HG02884 (cell line): ENCODE results near the gene PPIP5K2.

Experiments
- ATAC-seq: cut with Tn5 transposase; IDR thresholded peaks from one replicate; pipeline ENCODE4 v1.9.1; 2021; ENCODE audit warnings: mild to moderate bottlenecking, moderate library complexity; ENCODE audit not compliant: unreplicated experiment

Gene PPIP5K2

DNA sequence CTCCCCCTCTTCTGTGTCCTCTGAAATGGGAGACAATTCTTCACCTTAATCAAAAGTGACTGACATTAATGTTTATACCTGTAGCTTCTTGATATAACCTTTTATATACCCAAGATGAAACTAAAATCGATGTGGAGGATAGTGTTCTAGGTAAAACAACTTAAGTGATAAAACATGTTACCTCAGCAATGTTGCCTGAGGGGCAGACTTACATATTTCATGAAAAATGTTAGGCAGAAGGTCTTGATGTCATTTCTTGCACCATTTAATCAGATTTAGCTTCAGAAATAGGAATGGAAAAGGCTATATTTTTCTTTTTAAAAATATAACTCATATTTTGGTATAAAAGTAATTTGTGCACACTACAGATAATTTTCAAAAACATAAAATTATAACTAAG lies 115.8 kb downstream of the PPIP5K2 start:
- no peak for ATAC-seq

DNA sequence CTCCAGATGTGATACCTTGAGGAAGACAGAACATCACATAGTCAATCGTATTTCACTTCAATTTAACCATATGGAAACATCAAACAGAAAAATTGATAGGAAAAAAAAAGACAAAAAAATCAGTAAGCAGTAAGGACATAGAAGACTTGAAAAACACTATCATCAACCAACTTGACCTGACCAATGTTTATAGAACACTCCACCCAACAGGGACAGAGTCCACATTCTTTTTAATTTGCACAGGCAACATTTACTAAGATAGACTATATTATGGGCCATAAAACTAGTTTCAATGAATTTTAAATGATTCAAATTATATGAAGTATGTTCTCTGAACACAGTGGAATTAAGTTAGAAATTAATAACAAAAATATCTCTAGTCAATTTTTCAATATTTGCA lies 117.7 kb downstream of the PPIP5K2 start:
- no peak for ATAC-seq

DNA sequence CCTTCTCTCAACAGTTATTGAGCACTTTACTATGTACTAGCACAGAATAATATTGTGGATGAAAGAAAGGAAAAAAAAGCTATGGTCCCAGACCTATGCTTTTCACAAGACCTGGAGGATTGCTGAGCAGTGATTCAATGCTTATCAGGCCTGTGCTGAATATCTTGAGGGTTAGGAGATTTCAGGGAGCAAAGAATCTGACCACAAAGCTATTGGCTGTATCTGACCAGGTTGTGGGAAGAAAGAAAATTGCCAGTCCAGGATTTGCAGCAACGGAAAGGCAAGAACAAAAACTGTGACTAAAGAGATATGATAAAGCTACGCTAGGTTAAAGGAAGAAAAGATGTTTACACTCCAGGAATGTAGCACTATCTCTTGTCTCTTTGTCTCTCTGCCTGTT lies 123.6 kb downstream of the PPIP5K2 start:
- no peak for ATAC-seq

DNA sequence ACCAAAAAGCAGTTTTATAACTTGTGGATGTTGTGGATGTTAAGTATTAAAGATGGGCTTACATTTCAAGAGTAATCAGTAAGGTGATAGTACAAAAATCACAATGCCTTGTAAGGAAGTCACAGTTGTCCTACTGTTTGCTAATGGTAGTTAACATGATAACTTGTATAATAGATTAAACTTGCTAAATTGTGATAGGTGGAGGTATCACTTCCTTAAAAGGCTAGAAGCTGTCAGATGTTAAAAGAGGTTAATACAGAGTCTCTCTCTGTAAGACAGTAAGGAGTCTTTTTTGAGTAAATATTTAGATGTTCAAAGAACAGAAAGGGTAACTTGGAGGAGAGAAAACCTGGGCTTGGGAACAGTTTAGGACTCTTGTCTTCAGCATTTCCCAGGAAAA lies 124.3 kb downstream of the PPIP5K2 start:
- ATAC-seq = no peak

DNA sequence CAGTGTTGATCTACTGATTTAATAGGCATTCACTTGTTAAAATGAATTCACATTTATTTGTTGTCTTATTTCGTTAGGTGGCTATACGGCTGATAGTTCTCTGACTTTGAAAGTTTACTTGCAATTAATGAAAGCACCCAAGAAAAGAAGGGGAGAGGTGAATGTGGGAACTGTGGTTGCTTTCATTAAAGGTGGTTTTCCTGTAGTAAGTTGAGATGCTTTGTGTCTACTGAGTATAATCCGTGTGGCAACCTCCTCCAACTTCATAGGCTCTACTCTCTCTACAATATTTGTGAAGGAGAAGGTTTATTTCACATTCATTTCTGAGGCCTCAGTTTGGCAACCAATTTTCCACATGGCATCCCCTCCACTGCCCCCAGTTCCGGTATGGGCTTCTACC lies 125.7 kb downstream of the PPIP5K2 start:
- ATAC-seq = no peak

DNA sequence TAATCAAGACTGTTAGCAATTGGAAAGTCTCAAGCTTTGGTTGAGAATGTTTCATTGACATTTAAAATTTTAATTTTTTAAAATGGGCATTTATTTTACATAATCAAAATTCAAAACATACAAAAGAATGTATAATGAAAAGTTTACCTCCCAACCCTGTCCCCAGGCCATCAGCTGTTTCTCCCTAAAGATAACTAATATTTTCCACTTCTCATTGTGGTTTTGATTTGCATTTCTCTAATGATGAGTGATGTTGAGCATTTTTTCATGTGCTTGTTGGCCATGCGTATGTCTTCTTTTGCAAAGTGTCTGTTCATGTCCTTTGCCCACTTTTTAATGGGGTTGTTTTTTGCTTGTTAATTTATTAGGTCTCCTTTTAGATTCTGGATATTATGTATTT lies 127.0 kb downstream of the PPIP5K2 start:
- ATAC-seq = no peak

DNA sequence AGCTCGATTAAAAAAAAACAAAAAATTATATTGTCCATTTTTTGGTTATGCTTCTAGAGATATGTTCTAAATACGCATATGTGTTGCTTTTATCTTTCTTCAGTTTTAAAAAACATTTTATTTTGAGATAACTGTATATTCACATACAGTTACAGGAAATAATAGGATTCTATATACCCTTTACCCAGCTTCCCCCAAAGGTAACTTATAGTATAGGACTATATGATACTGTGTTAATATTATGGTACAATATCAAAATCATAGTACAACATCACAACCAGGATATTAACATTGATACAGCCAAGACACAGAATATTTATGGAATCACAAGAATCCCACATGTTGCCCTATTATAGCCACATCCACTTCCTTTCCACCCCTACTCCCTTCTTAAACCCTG lies 129.0 kb downstream of the PPIP5K2 start:
- ATAC-seq = no peak

DNA sequence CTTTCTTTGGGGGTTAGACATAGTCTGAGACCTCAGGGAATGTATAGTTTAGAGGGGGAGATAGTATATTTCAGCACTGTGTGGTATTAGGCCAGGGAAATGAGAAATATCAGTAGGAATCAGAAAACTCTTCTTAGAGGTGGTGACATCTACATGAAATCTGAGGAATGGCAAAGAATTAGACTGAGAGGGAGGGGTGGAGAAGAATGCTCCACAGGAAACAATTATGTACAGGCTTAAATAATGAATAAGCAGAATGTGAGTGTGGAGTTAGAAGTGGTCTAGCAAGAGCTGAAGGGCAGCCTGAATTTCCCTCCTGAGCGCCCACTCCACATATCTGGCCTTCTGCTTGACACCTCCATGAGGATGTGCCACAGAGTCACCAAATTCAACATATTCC lies 134.8 kb downstream of the PPIP5K2 start:
- ATAC-seq = no peak

DNA sequence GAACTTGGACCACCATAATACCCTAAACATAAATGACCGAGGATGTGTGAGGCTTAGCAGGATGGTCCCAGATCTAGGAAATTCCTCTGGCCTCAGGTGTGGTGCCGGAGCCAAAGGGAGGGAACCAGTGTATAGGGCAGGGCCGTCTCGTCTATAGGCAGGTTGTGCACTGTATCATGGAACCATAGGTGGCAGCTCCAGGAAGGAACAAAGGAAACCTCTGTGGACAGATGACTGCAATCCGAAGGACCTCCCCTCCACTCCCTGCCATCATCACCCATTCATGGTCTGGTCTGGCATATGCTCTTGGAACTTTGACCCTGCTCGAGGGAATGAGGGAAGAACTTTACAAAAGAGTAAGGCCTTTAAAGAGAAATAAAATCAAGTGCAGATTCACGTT lies 135.6 kb downstream of the PPIP5K2 start:
- no peak for ATAC-seq

DNA sequence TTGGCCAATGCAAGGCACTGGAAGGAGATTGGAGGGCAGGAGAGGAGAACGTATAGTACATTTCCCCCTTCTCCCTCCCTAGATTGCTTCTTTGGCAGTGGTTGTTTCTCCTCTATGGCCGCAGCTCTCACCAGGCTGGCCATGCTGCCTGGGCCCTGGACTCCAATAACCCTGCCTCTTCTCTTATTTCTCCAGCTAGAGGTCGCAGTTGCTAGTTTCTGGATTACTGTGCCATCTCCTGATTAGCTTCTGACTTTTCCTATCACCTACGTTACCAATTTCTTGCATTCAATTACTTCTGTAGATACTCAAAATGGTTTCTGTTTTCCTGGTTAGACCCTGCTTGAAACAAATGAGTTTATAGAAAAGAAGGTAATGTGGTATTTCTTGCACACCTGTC lies 136.1 kb downstream of the PPIP5K2 start:
- ATAC-seq = no peak

DNA sequence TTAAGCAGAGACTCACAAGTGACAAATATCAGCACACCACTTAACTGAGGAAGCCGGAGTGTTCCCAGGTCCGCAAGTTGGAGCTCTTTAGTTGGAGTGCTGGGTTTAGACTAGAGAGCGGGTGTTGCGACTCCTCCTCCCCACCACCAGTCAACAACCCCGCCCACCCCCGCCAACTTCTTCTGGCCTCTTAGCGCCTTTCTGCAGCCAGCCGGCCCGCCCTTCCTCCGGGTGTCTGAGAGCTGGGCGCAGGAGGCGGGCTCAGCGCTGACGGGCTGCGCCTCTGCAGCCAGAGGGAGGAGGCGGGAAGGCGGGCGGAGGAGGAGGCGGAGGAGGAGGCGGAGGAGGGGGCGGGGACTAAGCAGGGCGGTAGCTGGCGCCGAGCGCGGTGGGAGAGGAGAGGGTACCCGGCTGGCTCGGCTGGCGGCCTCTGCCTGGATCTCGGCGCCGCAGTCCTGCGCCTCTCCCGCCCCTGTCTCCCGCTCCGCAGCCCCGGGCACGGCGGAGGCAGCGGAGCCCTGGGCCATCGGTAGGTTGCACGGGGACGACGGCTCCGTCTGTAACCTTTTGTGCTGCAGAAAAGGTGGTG lies 138.4 kb downstream of the PPIP5K2 start, which contains the start of gene MACIR:
Gene MACIR, plus strand, starts transcription at position 396 of the 589 bp plus-strand sequence. CDS start 17,157 bp downstream, outside the sequence.
- ATAC-seq = peak; percentile 80

DNA sequence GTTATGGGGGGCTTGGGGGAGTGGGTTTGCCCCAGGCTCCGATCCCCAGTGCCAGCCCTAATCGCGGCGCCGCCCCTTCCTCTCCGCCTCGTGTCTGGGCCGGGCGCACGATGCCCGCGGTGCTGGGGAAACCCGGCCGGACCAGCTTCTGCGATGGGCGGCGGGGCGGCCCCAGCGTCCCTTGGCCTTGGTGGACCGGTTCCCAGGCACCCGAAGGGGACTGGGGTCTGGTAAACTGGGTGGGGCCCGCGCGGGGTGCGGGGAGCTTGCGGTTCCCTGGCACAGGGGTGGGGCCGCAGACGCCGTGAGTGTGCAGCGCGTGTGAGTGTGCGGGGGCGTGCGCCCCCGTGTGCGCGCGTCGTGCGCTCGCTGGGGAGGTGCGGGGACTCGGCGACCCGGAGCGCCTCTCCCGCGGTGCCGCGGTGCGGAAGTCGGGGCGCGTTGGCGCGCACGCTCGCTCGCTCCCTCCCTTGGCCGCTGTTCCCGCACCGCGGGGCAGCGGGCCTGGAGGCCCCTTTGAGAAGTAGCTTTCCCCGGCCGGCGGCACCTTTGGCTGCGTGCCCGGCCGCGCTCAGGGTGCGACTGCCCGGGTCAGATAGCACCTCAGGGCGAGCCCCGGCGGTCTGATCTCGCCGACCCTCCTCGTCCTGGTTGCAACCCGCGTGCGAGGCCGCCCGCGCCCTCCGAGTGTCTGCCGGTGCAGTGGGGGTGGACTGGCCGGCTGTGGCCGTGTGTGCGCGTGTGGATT lies 139.0 kb downstream of the PPIP5K2 start:
- ATAC-seq = peak; percentile 34

DNA sequence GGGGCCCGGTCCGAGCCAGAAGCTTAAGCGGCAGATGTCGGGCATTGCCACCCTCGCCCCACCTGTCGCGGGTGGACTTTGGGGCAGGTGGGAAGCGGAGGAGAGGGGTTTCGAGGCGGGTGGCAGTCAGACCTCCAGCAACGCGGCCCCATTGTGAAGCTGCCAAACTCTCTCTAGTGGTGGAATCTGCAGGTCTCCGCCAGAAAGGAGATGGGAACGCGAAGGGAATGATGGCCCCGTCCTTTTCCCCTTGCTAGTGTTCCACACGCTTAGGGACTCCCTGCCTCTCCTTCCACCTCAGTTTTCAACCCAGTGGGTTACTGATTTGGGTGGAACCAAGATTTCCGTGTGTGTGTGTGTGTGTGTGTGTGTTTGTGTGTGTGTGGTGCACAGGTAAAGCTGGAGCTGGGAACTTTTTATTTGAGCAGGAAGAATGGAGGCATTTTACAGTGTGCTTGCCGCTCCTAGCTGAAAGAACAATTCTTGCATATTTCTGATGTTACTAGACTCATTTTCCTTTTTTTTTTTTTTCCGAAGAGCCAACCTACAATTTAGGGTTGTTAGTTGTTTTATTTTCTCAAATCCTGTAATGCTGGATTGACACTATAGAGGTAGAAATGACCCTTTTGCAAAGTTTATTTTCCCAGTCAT lies 139.7 kb downstream of the PPIP5K2 start:
- ATAC-seq = no peak

DNA sequence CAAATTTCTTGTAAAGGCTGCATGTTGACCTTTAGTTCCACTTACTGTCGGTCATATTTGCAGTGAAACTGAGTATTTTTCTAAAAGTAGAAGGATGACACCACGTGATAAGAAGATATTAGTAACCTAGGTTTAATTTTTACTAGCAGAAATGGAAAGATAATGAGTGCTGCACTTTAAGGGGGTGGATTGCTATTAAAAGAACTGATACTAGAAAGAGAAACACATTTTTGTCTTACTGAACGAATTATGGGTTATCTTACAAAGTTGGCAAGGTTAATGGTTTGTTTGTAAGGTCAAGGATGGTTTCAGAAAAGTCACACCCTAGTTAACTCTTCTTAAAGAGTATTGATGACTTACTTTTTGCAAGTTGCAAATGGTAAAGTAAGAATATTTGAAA lies 140.8 kb downstream of the PPIP5K2 start:
- ATAC-seq = no peak
